Brain microvascular endothelial cell (primary cell): ENCODE data around the gene UHRF1.

Experiments used
- DNase-seq: peaks from one replicate; pipeline ENCODE4 v3.0.0-alpha.2; 2020
- H3K27ac ChIP-seq: fragments of 250-450 bp; sonication (Bioruptor Pico); 2 replicates; pipeline ENCODE4 v1.5.1; 2020; ENCODE audit warnings: mild to moderate bottlenecking, moderate library complexity
- H3K27me3 ChIP-seq: fragments of 250-450 bp; sonication (Bioruptor Pico); replicated peaks from 2 replicates; pipeline ENCODE4 v1.5.1; 2020; ENCODE audit warnings: mild to moderate bottlenecking
- H3K36me3 ChIP-seq: fragments of 250-450 bp; sonication (Bioruptor Pico); replicated peaks from 2 replicates; pipeline ENCODE4 v1.5.1; 2020; ENCODE audit warnings: mild to moderate bottlenecking
- H3K4me3 ChIP-seq: 2 replicates; pipeline ENCODE4 v1.5.1; 2011; ENCODE audit warnings: low read depth, mild to moderate bottlenecking, control low read depth, low read length, moderate library complexity
- CTCF ChIP-seq: IDR thresholded peaks from 2 replicates; pipeline ENCODE4 v1.5.1; 2011; ENCODE audit warnings: low read depth, mild to moderate bottlenecking, moderate library complexity, low read length, control low read depth, inconsistent platforms; ENCODE audit errors: missing control alignments
- in situ Hi-C: cut with HindIII; loops from 2 replicates; pipeline ENCODE4 v1.10.0; 2017; ENCODE audit warnings: low sequenced_read_pairs, low pct_ligation_motif_present

Gene UHRF1

GRCh38 chr19:4969772-4970531, 60.7 kb downstream of the UHRF1 start:
- no peak for DNase-seq
- Histone ChIP-seq H3K36me3 (no peaks in the 10 kb centered on the region), H3K4me3 (peak overlapping the region; percentile 71), H3K27ac (no peak overlapping the region), H3K27me3 (no peaks in the 10 kb centered on the region)
- no peak for TF ChIP-seq CTCF
- in situ Hi-C loops: no loop called here

- Histone ChIP-seq H3K27me3 (no peaks in the 10 kb centered on the region), H3K27ac (no peak overlapping the region), H3K4me3 (peak overlapping the region; percentile 71), H3K36me3 (no peaks in the 10 kb centered on the region)
- in situ Hi-C loops: no loop called here
- DNase-seq: no peak
- TF ChIP-seq CTCF: no peak
These were observed 61.5 kb downstream of the UHRF1 start for GRCh38 chr19:4970558-4971423.

- DNase-seq: no peak
- peak overlapping the region; percentile 71 for H3K4me3 ChIP-seq
- no peak overlapping the region for H3K27ac ChIP-seq
These were observed 62.1 kb downstream of the UHRF1 start for GRCh38 chr19:4971424-4971793.

GRCh38 chr19:4971816-4972495, 62.7 kb downstream of the UHRF1 start:
- no peak overlapping the region for H3K27ac ChIP-seq
- no peak for TF ChIP-seq CTCF
- in situ Hi-C loops: no loop called here
- no peak for DNase-seq
- H3K36me3 ChIP-seq: no peaks in the 10 kb centered on the region
- H3K4me3 ChIP-seq: no peak overlapping the region
- no peaks in the 10 kb centered on the region for H3K27me3 ChIP-seq

More at GRCh38 chr19:4971424-4971793, 62.1 kb downstream of the UHRF1 start:
- no peak for TF ChIP-seq CTCF
- Histone ChIP-seq H3K27me3 (no peaks in the 10 kb centered on the region), H3K36me3 (no peaks in the 10 kb centered on the region)
- in situ Hi-C loops: no loop called here

- Histone ChIP-seq H3K27ac (no peak overlapping the region), H3K36me3 (no peaks in the 10 kb centered on the region), H3K4me3 (no peak overlapping the region), H3K27me3 (no peaks in the 10 kb centered on the region)
- no peak for TF ChIP-seq CTCF
- no peak for DNase-seq
- in situ Hi-C loops: no loop called here
These were observed 63.4 kb downstream of the UHRF1 start for GRCh38 chr19:4972509-4973230.
